Measurements from ENCODE around the gene JARID2. TPM values are rescaled to one million over a fixed set of nuclear protein-coding genes. Genes with fewer than 3 reads are reported as not detected.

JARID2 gene
- total RNA-seq, 2 donors from 2014 or later: 10.0 to 11.2 TPM

DNA sequence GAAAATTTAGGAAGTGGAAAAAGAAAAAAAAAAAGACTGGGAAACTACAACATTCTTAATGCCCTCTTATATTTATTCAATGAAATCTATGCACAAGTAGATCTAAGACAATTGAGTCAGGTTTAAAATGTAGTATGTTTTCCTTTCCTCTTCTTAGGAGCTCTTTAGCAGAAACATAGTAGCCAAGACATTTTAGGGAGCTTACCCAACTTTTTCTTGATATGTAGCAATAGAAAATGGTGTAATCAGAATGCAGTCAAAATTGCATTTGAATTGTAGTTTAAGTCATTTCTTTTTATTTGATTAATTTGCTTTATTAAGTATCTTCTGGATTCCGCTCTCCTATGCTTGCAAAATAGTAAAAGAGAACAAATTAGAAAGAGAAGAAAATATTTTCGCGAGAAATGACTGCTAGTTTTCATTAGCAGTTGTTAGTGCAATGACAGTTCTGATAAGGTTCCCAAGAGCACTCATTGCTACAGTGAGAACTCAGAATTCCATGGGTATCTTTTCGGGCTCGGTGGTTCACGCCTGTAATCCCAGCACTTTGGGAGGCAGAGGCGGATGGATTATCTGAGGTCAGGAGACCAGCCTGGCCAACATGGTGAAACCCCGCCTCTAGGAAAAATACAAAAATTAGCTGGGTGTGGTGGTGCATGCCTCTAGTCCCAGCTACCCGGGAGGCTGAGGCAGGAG lies 52.2 kb downstream of the JARID2 start:
- no peak for ATAC-seq
- no peak for DNase-seq
- intact Hi-C loops (cut with DNase I, micrococcal nuclease): no loop called here

DNA sequence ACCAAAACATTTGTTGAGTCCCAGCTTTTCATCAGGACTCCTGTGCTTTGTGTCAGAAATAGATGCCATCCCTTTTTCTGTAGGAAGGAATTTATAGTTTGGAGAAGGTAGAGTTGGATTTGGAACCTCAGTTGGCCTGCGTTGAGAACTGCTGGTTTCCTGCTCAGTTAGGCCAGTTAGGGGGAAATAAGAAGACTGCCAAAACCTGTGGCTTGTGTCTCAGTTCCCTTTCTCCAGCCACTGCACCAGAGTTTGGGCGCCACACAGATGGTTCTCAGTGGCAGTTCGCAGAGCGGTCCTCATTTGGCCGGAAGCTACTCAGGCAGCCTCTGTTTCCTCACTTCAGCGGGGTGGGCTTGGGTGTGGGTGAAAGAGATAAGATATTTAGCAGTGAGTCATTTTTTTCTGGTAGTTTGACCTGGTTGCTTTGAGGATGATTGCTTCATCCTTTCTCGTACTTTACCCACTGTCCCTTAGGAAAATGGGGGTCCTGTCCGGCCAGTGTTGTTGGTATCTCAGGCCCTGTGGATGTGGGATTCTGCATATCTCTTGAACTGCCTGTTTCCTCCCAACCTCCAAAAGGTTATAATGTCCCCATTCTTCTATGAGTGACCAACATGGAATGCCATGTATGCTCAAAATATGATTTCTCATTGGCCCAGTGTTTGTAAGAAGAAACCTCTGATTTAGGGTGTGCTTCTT lies 53.7 kb downstream of the JARID2 start:
- peak; percentile 47 to 48 for DNase-seq
- peak; percentile 42 for ATAC-seq
- intact Hi-C loops (cut with DNase I, micrococcal nuclease): no loop called here

DNA sequence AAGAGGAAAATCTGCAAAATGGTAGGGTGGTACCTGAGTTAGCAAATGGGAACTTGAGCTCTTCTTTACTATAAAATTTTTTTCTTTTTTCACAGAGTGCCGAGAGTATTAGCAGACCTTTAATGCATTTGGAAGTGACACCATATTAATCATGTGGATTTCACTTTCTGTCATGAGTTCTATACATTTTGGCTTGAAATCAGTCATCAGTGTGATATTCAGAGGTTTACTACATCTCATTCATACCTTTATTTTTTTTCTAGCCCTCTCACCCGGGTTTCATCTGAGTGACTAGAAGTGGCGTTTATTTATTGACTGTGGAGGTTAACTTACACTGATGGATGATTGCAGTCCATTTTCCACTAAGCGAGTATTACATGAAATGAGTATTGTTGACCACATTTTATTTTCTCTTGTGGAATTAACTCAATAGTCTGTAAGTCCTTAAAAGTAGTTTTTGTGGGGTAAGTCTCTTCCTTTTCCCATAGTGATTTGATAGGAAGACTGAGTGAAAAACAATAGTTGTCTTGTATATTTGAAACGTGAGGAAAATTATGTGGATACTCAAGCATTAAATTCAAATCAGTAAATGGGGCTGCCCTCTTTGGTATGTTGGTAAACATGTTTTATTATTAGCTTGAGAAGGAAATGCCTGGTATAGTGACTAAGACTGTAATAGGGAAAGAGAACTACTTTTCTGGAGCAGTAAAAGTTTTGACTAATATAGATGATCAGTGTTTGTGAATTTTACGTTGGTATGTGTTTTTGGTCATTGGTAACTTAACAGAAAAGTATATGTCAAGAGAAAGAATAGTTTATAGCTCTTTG lies 55.5 kb downstream of the JARID2 start:
- intact Hi-C loops (cut with DNase I, micrococcal nuclease): no loop called here
- ATAC-seq (no peak), DNase-seq (no peak)

DNA sequence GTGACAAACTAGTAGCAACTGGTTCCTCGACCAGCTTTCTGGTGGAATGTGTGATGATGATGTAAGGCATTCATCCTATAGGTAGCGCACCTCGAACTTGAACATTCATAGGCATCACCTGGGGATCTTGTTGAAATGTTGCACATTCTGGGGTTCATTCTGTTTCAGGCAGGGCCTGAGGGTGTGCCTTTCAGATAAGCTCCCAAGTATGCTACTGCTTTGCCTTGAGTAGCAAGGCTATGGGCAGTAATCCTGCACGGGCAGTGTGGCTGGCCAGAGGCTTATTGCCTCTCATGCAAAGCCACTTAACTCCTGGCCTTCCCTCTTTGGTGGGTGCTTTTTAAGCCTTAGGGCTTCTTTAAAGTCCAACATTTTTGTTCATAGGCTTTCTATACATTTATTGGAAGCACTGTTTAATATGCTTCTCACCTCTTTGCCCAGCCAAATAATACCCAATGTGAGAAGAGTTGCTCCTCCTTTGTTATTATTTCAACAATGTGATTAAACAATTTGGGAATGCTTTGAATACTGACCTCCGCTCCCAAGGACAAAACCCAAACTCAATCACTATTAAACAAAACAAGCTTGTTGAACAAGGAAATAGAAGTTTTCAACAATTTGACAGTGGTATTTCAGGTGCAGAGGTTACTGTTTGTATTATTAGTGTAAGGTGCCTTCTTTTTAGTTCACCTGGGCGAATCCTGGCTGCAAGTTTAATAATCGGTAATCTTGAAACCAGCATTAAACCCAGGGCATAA lies 57.5 kb downstream of the JARID2 start:
- intact Hi-C loops (cut with DNase I, micrococcal nuclease): no loop called here
- DNase-seq: no peak
- ATAC-seq: no peak

DNA sequence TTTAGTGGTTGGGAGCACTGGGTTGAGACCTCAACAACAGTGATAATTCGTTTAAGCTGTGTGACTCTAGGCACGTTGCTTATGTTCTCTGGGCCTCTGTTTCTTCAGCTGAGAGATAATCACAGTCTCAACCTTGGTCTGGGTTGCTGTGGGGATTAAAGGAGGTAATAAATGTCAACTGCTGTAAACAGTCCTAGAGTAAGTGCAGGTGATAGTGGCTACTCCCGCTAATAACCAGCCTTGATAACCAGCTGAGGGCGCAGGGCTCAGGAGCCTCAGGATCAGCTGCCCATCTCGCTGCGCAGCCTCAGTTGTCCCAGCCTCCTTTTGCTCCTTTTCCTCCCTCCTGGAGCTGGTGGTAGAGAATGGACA lies 58.0 kb downstream of the JARID2 start:
- intact Hi-C loops (cut with DNase I, micrococcal nuclease): no loop called here
- DNase-seq: no peak
- ATAC-seq: peak; percentile 32

DNA sequence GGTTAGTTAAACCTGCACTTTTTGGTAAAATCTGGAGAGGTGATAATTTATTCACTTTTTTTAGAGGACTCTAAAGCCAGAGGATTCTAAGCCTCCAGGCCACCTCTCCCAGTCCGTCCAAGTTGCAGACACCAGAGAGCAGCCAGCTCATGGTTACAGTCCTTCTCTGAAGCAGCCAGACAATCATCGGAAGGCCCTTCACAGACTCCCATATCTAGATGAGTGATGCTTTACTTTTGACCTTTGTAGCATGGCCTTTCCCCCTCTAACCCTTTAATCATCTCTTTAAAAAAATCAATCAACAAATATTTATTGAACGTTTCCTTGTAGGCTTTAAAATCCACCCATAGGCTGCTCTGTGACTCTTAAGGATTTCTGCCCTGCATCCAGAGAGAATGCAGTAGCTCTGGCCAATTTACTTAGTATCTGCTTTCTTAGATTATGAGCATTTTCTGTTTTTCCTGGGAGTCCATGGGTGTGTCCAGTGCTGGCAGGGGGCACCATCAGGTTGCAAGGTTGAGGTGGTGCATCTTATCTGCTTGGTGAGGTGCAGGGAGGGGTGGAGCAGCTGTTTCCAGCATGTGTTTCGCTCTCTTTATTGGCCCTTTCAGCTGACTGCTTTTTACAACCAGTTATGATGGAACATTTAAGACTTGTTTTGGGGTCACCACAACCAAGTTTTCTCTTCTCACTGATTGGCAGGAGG lies 58.6 kb downstream of the JARID2 start:
- ATAC-seq (peak; percentile 60), DNase-seq (no peak)
- intact Hi-C loops (cut with DNase I, micrococcal nuclease): no loop called here

DNA sequence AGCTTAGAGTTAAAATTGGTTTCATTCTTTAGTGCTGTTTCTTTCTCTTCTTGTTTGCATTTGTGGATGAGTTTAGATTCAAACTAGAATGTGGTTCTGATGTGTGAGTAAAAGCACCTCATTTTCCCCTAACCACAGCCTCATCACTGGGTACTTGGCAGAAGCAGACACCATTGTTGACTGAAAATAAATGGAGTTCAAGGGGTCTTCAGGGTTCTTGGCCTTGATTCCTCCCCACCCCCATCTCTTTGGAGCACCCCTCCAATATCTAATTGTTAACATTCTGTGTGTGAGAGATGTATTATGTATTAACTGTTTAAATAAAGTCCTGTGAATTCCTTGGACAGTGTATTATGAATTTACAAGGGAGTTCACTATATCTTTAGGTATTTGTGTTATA lies 59.6 kb downstream of the JARID2 start:
- intact Hi-C loops (cut with DNase I, micrococcal nuclease): no loop called here
- no peak for DNase-seq
- no peak for ATAC-seq

DNA sequence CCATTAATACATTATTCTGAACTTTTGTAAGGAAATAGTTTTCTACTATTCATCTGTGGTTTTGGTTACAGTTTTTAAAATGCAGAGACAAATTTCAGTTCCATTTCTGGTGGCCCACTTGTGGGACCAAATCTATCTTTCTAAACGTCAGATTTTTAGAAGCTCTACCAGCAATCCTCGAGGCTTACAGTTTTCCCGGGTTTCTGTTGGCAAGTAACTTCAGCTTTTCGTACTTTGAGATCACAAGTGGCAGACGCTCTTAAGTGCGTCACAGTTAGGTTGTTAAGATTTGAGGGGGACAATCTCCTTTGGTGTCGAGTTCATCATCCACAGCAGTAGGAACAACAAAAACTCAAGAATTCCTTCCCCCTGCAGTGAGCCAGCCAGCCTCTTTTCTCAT lies 60.0 kb downstream of the JARID2 start:
- no peak for DNase-seq
- intact Hi-C loops (cut with DNase I, micrococcal nuclease): no loop called here
- no peak for ATAC-seq

DNA sequence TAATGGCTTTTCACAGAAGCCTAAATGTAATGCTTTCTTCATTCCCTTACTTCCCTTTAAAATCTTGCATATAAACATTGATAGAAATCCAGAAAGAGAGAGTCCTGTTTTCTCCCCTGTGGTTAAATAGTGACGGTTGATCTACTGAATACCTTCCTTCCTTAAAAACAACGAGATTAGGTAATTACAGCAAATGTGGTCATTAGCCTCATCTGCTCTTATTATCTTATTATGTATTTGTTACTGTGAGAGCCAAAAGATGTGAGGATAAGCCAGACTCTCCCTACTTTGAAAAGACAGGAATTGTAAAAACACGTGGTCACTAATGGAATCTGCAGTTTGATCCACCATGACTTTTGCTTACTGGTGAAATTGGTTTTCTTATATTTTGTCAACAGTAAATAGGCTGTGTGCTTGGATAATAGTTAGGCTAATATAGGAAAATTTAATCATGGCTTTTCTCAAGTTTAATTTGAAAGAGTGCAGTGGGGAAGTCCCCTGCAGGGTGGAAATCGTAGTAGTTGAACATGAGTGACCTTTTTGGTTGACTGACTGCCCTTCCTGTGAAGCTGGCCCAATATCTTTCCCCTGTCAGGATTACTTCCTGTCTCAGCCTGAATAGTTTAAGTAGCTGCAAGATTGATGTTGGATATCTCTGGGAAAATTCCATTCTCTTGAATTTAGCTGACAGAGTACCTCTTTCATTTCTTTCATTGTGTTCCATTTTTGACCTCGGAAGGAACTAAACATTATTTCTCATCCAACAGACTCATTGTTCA lies 62.8 kb downstream of the JARID2 start:
- ATAC-seq: no peak
- intact Hi-C loops (cut with DNase I, micrococcal nuclease): no loop called here
- DNase-seq: no peak

DNA sequence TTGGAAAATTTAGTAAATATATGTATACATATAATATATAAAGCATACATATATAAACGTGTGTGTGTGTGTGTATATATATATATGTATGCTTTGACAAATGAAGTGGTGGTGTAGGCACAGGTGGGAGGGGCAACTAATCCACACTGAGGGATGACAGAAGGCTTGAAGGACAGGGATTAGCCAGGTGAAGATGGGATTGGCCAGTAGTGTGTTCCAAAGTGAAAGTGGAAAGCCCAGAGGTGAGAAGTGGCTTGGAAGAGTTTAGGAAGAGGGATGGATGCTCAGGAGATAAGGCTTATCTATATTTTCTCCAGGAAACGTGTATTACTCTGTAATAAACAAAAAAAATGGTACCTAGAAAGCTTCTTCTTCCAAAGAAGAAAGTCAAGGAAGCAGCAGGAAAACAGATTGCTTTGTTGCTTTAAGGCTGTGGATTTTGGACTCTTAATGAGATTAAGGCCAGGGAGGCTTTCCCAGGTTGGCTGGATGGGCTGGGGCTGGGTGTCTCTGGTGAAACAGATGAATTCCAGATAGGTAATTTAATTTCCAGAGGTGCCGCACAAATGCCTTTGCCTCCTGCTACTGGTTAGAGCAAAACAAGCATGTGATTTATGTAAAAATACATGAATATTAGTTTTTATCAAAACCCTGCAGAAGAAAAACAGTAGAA lies 63.9 kb downstream of the JARID2 start:
- intact Hi-C loops (cut with DNase I, micrococcal nuclease): no loop called here
- no peak for DNase-seq
- peak; percentile 74 for ATAC-seq

DNA sequence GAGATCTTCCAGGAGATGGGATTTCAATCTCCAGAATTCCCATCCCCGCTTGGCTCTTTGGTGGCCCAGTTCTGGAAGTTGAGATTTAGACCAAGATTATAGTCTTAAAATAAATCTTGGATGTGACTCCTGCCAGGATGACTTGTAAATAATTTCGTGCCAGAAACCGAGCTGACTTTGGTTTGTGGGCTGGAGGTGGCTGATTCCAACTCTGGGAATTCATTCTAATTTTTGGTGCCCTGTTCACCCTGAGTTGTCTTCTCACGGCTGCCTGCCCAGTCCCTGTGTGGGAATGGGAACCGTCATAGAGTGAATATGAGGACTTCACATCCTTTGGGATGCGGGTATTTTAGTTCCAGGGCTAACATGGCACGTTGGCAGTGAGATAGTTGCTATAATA lies 64.8 kb downstream of the JARID2 start:
- ATAC-seq (no peak), DNase-seq (no peak)
- intact Hi-C loops (cut with DNase I, micrococcal nuclease): no loop called here

DNA sequence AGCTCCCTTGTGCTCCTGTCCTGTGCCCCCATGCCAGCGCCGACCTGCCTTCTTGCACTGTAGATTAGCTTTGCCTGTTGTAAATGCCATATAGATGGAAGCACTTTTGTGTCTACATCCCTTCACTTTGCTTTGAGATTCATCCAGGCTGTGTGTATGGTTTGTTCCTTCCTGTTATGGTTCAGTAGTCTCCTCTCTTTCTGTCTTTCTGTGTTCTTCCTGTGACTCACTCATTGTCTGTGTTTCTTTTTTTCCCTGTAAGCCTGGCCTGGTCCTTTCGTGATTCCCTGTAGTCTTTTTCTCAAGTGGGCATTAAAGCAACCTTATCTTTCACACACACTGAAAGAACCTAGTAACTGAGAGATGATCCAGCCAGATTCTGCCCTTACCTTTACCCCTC lies 66.6 kb downstream of the JARID2 start:
- ATAC-seq (no peak), DNase-seq (no peak)
- intact Hi-C loops (cut with DNase I, micrococcal nuclease): no loop called here

DNA sequence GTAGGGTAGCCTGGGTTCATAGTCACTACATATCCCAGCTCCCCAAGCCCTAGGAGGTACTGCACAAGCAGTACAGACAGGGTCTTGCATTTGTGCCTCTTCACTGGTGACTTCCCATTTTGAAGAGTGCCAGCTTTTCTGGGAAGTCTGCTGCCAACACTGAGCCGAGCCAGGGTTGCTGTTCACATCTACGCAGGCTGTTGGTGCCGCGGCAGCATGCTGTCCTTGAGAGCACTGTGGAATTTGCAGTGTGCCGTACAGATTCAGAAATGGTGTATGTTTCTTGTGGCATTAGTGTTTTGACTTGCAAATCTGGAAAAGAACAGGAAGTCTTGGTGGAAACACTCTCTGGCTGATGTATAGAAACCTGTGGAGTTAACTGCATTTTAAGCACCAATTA lies 67.5 kb downstream of the JARID2 start:
- ATAC-seq (no peak), DNase-seq (no peak)
- intact Hi-C loops (cut with DNase I, micrococcal nuclease): no loop called here

DNA sequence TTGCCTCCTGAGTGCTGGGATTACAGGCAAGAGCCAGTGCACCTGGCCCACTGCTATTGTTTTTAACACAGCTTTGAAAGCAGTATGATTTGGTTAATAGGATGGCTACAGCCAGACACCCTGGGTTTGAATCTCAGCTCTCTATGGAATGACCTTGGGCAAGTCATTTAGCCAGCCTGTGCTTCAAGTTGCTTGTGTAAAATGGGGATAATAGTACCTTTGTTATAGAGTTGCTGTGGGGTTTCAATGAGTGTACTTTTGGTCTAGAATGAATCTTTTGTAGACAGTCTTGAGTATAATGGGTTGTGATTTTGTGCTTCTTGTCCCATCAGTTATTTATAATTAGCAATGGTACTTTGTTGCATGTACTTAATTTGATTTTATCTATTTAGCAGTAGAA lies 70.9 kb downstream of the JARID2 start:
- no peak for ATAC-seq
- no peak for DNase-seq
- intact Hi-C loops (cut with DNase I, micrococcal nuclease): no loop called here

DNA sequence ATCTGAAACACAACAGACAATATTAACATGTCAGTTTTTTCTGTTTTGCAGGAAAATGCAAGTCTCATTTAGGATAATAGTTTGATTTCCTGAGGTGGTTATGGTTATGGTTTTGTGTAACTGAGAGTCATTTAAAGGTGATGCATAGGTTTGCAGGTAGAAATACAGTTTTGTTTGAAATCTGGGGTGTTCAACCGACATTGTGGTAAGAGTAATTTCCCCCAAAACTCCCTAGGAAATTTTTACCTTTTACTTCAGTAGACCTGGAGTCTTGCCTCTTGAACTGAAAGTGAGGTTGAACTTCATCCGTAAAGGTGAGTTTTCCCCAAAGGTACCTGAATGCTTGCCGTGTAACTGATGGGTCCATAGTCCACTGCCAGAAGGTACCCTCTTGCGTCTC lies 71.4 kb downstream of the JARID2 start:
- DNase-seq (no peak), ATAC-seq (no peak)
- intact Hi-C loops (cut with DNase I, micrococcal nuclease): no loop called here

DNA sequence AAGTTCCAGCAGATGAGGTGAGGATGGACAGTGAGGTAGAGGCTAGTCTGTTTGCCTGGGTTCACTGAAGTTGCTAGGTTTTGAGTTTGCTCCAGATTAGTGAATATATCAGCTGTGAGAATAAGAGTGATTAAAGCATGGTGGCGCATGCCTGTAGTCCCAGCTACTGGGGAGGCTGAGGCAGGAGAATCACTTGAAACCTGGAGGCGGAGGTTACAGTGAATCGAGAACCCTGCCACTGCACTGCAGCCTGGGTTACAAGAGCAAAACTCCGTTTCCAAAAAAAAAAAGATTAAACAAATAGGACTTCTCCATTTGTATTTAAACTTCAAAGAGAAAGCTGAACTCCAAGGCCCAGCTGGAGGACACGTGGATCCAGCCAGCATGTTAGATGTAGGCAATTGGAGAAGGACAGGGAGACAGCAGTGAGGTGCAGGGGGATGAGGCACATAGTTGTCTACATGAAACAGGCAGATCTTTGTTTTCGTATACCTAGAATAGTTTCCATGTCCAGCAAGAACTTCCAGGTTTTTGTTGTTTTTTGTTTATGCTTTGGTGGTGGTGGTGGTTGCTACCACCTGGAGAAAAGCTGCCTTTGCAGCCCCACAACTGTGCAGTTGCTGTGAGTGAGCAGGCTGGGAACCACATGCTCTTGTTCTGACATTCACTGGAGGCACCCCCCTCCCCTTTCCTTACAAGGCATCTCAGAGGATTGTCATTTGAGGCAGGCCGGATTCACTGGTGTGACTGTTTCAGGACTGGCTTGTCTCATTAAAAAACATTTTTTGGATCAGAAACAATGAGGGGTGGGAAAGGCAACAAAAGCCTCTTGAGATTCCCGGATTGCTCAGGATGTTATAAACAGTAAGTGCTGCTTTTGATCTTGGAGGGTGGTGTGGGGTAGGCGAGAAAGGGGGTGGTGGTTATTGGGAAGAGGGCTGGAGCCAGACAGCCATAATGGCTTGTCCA lies 72.3 kb downstream of the JARID2 start:
- DNase-seq (no peak), ATAC-seq (no peak)
- intact Hi-C loops (cut with DNase I, micrococcal nuclease): no loop called here

All from left colon (tissue), 2 donors.